NCI-H345 (cell line): Measurements from ENCODE around the gene FLT1.
A peak's percentile ranks its signal among the peaks of the same experiment; 100 is the strongest.

ENCODE experiments used
- DNase-seq: peaks from one replicate; lab custom pipeline; 2025; lab: John Stamatoyannopoulos, UW

The FLT1 gene, protein sequence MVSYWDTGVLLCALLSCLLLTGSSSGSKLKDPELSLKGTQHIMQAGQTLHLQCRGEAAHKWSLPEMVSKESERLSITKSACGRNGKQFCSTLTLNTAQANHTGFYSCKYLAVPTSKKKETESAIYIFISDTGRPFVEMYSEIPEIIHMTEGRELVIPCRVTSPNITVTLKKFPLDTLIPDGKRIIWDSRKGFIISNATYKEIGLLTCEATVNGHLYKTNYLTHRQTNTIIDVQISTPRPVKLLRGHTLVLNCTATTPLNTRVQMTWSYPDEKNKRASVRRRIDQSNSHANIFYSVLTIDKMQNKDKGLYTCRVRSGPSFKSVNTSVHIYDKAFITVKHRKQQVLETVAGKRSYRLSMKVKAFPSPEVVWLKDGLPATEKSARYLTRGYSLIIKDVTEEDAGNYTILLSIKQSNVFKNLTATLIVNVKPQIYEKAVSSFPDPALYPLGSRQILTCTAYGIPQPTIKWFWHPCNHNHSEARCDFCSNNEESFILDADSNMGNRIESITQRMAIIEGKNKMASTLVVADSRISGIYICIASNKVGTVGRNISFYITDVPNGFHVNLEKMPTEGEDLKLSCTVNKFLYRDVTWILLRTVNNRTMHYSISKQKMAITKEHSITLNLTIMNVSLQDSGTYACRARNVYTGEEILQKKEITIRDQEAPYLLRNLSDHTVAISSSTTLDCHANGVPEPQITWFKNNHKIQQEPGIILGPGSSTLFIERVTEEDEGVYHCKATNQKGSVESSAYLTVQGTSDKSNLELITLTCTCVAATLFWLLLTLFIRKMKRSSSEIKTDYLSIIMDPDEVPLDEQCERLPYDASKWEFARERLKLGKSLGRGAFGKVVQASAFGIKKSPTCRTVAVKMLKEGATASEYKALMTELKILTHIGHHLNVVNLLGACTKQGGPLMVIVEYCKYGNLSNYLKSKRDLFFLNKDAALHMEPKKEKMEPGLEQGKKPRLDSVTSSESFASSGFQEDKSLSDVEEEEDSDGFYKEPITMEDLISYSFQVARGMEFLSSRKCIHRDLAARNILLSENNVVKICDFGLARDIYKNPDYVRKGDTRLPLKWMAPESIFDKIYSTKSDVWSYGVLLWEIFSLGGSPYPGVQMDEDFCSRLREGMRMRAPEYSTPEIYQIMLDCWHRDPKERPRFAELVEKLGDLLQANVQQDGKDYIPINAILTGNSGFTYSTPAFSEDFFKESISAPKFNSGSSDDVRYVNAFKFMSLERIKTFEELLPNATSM (N-terminal part only)

DNA sequence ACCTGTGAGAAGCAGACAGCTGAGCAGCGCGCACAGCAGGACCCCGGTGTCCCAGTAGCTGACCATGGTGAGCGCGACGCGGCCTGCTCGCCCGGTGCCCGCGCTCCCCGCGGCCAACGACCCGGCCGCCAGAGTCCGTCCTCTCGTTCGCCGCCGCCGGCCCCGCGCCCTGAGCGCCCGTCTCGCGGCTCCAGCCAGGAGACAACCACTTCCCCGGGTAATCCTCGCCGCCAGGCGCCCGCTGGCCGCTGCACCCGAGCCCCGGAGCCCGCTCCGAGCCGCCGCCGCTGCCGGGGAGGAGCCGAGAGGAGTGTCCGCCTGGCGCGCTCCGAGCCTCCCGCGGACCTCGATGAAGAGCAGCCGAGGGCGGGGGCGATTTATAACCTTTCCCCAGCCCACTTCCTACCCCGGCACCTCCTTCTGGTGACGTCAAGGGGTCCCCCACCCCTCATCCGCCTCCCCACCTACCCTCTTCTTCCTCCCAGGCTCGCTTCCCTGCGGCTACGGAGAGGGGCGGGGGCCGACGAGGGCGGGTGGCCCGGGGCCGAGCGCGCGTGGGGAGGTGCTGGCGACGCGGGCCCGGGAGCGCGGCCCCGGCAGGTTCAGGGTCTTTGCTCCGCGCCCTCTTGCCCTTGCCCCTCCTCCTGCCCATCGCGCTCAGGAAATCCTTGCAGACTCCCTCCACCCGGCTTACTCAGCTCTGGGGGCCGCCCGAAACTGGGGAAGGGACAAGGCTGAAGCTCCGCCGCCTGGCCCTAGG, at the start of gene FLT1:
Gene FLT1, minus strand, starts transcription at position 351 of the 760 bp plus-strand sequence. Its CDS starts 285 bp downstream, at position 66.
- DNase-seq = peak; percentile 14

DNA sequence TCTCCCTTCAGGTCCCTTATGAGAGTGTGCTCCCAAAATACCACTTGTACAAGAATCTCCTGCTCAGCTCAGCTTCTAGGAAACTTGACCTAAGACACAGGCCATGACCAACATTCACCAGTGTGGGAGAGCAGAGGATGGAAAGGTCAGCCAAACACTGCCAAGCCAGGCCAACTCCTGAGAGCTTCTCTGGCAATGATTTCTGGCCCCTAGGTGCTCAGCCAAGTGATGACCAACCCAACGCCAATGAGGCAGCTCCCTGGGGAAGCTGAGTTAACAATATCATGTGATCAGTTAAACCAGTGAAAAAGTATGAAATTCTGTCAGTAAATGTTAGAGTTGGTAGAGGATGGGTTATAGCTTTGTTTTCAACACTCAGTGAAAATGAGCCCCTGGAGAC, 49.1 kb upstream of the FLT1 start:
- no peak for DNase-seq

DNA sequence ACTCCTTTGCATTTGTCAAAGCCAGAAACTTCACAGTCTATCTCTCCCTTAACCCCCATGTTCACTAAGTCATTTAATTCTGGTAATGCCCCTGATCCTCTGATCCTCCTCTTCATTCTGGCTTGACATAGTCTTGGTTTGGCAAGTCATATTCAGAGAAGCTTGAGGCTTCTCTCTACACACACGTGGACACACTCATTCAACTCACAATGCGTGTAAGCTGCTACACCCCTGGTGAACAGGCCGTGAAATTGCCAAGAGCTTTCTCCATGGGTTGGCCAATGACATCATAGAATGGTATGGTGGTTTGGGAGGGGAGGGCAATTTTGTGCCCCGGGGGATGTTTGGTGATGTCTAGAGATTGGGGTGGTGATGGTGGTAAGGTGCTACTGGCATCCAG, 47.9 kb upstream of the FLT1 start:
- no peak for DNase-seq

DNA sequence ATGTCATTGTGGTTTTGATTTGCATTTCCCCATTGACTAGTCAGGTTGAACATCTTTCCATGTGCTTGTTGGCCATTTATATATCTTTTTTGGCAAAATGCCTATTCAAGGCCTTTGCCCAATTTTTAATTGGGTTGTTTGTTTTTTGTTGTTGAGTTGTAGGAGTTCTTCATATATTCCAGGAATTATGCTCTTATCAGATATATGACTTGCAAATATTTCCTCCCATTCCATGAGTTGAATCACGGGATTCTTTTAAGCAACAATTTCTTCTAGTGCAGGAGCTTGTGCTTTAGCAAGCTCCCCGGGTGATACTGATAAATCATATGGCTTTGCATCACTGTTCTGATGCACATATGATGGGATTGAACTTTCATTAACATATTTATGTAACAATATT, 47.0 kb upstream of the FLT1 start:
- DNase-seq = no peak

DNA sequence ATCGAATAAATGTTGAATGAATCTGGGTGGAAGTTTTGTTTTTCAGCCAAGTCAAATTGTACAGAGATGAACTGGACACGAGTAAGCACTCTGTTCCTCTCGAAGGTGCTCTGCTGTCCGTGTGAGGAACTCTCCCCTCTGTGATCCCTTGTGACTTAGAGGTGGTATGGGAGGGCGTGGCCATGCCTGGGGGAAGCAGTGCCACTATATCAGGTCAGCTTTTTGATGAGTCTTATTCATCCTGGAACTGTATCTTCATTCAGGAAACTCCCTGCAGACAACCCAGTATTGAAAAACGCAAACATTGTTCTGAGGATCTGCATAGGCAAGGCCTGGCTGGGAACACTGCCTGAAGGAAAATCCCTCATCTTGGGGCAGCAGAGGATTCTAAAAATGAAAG, 45.7 kb upstream of the FLT1 start:
- DNase-seq = no peak

DNA sequence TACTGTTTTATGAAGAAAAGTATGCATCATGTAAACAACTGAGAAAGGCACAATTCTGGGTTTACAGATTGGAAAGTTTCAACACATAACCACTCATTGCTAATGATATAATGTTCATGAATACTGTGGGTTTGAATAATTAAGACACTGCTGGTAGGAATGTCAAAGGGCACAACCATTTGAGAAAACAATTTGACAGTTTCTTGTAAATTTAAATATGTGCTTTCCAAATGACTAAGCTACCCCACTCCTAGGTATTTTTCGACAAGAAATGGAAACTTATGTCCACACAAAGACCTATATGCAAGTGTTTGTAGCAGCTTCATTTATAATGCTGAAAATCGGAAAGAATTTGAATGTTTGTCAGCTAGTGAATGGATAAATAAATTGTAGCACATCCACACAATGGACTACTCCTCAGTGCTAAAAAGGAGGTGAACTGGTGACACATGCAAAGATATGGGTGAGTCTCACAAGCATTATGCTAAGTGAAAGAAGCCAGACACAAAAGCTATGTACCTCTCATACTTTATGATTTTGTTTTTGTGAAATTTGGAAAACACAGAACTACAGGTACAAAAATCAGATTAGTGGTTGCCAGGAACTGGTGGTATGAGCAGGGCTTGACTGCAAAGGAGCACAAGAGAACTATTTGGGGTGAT, 44.8 kb upstream of the FLT1 start:
- no peak for DNase-seq

DNA sequence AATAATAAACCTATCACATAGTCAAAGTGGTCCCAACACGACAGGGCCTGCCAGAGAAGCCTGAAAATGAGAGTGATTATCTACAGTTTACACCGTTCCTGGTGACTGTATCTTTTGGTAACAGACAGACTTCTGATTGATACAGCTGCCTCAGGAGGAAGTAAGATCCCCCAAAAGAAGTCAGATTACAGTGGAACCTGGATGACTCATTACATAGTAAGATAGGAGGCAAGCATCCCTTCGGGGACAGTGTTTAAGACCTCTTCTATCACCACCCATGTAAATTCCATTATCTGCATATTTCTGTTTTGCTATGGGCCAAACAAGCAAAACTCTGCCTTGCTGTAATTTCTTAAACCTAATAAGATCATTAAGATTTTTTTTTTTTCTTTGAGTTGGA, 44.0 kb upstream of the FLT1 start:
- no peak for DNase-seq

DNA sequence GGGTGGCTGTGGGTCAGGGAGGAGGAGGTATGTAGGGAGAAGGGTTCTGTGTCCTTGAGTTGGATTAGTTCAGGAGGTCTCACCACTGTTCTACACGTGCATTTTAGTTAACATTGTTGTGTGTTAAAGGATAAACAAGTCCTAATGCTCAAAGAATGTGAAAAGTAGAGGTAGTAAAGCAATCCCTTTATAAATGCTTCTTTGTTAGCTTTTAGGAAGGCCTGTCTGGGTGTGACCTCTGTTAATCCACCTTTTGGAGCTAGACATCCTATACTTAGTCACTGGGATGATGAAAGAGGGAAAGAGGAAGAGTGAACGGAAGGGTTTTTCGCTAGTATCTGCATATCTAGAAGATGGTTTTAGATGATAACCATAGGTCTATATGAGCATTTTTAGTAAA, 42.2 kb upstream of the FLT1 start:
- no peak for DNase-seq

DNA sequence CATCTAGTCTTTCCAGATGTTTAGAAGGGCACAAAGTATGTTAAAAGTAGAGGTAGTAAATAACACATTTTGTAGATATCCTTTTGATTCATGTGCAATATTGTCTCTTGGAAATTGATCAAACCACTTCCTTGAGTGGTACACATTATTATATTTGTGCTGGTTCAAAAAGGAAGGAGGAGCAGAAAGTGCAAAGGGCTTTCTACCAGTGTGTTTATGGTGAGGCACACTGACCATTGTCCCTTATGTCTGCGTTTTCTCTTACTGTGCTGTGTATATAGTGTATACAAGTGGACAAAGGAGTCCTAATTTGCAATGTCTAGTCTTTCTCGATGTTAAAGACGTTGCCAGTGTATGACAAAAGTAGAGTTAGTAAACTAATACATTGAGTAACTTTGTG, 41.4 kb upstream of the FLT1 start:
- no peak for DNase-seq

DNA sequence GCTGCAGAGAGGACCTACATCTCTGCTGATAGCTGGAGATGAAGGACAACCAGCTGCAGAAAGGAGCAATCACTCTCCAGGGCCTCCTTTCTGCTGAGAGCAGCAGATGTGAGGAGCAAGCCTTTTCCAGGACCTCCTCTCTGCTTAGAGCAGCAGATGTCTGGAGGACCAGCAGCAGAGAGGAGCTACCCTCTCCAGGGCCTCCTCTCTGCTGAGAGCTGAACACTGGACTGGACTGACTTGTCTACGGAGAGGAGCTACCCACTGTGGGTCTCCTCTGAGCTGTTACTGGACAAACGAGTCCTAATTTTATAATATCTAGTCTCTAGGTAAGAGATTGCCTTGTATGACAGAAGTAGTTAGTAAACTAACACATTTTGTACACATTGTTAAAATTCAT, 40.8 kb upstream of the FLT1 start:
- DNase-seq = no peak

DNA sequence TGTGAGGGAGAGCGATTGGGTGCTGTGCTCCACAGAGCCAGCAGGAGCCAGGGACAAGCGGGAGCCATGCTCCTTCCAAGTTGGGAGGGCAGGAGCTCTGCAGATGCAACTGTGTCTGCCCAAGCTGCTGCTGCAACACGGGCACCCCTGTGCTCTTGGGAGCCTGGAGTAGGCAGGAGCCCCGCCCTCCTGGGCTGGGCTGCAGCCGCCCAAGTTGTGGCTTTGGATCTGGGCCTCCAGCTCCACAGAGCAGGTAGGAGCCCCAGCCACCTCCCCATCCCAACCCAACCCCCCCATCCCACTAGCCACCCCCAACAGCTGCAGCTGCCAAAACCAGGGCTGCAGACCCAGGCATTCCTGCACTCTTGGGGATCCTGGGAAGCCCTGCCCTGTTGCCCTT, 39.9 kb upstream of the FLT1 start:
- DNase-seq = no peak

DNA sequence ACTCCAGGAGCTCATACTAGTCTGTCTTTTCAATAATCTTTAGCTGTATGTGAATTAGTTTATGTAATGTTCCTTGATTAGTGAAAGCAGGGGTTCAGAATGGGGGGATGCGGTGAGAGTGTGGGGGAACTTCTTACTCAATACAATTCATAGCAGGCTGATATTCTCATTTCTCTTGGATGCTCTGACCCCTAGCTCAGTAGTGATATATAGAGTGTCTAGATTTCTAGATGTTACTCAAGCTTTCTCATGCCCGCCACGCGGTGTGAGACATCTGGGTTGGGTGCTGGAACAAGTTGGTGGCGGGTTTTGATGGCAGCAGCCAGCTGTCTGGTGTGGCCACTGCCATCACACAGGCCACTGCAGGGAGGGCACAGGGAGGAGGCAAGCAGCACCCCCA, 39.3 kb upstream of the FLT1 start:
- DNase-seq = no peak

DNA sequence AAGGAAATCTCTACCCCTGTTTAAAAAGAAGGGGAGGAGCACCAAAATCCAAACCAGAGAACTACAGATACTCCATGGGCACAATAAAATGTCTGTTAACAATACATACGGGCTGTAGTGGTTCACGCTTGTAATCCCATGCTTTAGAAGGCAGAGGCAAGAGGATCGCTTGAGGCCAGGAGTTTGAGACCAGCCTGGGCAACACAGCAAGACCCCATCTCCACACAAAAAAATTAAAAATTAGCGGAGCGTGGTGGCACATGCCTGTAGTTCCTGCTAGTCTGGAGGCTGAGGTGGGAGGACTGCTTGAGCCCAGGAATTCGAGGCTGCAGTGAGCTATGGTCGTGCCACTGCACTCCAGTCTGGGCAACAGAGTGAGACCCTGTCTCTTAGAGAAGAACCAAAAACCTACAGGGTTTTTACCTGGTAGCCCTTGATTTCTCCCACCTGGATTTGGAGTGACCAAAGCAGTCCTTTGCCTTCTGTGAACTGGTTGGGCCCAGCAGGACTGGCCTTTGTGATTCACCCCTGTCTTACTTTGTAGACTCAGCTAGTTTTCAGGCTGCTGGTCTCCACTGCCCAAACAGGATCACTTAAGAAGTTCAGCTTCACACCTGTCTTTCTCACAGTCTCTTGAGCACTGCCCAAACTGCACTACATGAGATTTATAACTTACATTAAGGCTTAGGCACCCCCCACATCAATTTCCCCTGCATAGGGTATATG, 38.7 kb upstream of the FLT1 start:
- DNase-seq = no peak

DNA sequence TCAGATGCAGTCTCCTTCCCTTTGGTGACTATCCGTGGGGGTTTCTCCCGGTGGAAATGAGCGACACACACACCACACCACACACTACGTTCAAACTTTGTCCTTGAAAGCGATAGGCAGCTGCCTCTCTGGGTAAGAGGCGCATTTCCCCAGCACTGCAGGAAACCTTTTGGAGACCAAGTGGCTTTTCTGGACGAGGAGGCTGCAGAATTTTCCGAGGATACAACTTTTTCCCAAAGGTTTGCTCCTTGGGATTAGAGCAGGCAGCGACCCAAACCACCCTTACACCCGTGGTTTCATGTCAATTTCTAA, 38.2 kb upstream of the FLT1 start:
- DNase-seq = no peak

DNA sequence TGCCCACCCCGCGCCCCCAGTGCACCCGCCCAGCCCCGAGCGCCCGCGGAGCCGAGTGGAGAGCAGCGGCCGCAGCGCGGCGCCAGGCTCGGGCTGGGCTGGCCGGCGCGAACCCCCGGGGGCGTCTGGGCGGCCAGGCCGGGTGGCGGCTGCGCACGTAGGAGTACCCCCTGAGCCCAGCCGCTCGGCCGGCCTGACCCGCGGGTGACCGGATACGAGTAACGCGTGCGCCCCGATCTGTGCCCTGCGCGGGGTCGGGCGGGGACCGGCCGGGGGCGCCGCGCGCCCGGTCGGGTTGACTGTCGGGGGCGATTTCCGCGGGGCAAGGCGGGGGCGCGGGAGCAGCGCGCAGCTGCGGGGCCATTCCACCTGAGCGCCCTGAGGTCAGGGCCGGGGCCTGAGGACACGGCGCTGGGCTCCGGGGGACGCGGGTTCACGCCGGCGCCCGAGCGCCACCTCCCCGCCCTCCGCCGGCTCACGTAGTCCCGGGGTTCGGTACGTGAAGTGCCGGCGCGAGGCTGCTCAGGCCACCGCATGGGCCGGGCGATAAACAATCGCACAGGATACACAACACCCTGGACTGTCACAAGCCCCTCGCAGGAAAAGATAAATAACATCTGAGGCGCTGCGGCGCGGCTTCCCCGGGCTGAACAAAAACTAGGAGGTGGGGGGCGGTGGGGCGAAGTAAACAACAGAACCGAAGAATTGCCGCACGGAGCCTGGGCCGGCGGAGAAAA, 37.6 kb upstream of the FLT1 start:
- DNase-seq = no peak

DNA sequence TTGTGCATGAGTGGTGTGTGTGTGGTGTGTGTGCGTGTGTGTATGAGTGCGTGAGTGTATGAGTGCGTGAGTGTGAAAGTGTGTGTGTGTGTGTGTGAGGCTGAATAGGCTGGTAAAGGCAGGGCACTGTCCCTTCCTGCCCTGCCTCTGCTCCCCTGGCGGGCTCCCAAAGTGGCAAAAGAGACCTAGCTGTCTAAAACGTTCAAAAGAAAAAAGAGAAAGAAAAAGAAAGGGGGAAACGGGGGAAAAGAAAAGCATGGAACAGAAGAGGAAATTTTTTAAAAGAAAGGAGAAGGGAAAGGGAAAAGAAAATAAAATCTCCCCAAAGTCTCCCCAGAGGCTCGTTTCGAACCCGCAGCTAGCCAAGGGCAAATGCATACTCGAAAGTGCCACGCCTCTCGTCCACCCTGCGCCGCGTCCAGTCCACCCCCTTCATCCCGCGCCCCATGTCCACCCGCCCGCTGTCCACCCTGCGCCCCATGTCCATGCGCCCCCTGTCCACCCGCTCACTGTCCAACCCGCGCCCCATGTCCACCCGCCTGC, 37.0 kb upstream of the FLT1 start:
- no peak for DNase-seq

DNA sequence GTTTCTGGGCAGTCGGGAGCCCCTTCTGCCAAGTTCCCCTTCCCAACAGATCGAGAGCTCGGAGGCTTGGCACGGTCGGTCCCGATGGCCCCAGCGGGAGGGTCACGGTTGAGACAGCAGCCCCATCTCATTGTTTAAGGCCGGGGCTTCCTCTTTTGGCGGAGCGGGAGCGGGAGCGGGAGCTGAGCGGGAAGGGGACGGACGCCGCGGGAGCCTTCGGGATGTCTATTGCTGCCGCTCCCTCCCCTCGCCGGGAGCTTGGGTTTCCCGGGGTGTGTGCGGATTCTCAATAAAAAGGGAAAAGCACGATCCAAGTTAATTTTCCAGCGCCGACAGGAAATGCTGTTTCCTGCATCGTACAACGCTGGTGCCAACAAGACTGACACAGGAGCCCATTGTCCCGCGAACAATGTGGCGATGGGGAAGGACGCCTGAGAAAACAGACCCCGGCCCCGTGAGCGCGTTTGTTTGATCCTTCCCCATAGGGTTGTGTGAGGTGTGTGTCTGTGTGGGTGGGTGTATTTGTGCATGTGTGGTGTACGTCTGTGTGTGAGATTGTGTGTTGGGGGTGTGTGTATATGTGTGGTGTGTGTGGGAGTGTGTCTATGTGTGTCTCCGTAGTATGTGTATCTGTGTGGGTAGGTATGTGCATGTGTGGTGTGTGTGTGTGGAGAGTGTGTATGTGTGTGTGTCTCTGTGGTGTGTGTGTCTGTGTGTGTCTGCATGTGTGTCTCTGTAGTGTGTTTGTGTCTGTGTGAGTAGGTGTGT, 36.3 kb upstream of the FLT1 start:
- DNase-seq = peak; percentile 32

DNA sequence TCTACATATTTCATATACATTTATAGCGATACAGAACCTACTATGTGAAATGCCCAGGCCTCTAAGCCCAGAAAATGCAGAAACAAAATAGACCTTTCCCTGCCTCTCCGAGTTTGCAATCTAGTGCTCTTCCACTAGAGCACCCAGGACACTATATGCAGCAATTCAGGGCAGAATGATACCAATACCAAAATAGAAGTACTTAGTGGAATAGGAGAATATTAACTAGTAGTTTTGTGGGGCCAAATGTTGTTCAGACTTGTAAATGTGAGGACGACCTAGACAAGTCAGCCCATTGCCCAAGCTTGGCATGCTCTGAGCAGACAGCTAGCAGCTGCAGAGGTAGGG, 35.8 kb upstream of the FLT1 start:
- DNase-seq = no peak

DNA sequence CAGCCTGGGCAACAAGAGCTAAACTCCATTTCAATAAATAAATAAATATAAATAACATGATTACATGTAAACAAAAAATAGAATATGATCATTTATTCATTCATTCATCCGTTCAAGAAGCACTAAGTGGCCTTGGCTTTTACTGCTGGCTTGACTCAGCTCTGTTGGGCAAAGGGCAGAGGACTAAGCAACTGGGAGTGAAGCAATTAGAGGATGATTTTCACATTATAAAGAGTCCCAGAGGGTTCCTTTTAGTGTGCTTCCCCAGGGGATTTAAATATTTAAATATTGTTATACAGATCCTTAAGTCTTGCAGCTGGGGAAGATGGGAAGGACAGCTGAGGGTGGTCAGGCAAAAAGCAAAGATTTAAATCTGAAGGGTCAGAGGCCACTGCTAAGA, 34.9 kb upstream of the FLT1 start:
- DNase-seq = no peak
